SK-N-SH (cell line): Measurements from ENCODE around the gene CFAP299. TPM values are rescaled to one million over a fixed set of nuclear protein-coding genes. Genes with fewer than 3 reads are reported as not detected.

ENCODE experiments used
- CTCF ChIA-PET: fragments of 300-600, 350-600 bp; formaldehyde crosslinking; extraction: SDS; loops from one replicate; lab custom pipeline; 2021; lab: Yijun Ruan, JAX
- POLR2A ChIA-PET: fragments of 350-600 bp; sonication (Branson Sonifier 250); formaldehyde crosslinking; extraction: SDS; loops from one replicate; lab custom pipeline; 2020; ENCODE audit warnings: antibody characterized with exemption, inconsistent platforms; lab: Yijun Ruan, JAX
- DNase-seq: peaks from one replicate; pipeline ENCODE4 v3.0.0; 2012
- H2AFZ ChIP-seq: fragments of 200-600 bp; sonication (generic); 2 replicates; pipeline ENCODE4 v1.8.1; 2016; ENCODE audit warnings: antibody characterized with exemption, mild to moderate bottlenecking, low read depth
- H3F3A ChIP-seq: fragments of 200-600 bp; sonication (generic); replicated peaks from 2 replicates; pipeline ENCODE3; 2016; ENCODE audit warnings: antibody characterized with exemption, mild to moderate bottlenecking; ENCODE audit not compliant: insufficient read depth
- H3K27ac ChIP-seq, 2 experiments: fragments of 200-500 bp in 1 of 2; fragments of 200-600 bp in 1 of 2; sonication (Bioruptor generic) in 1 of 2; sonication (generic), shearing (Covaris generic) in 1 of 2; 2 replicates each; pipeline versions ENCODE4 v1.5.1 to v1.6.1; 2014 to 2016; ENCODE audit warnings: low read depth in 2 of 2, inconsistent platforms in 1 of 2, low read length in 1 of 2, mild to moderate bottlenecking in 1 of 2, mixed read lengths in 1 of 2
- H3K27me3 ChIP-seq: fragments of 200-600 bp; sonication (generic), shearing (Covaris generic); 2 replicates; pipeline ENCODE4 v1.6.1; 2016; ENCODE audit warnings: mixed run types; ENCODE audit not compliant: insufficient read depth
- H3K36me3 ChIP-seq, 2 experiments: fragments of 200-500 bp in 1 of 2; fragments of 200-600 bp in 1 of 2; sonication (Bioruptor generic) in 1 of 2; sonication (generic) in 1 of 2; replicated peaks in 1 of 2; 2 replicates each; pipeline versions ENCODE3 to v1.5.1; 2014 to 2016; ENCODE audit warnings: low read length in 1 of 2, mild to moderate bottlenecking in 1 of 2; ENCODE audit not compliant: insufficient read depth in 2 of 2, control insufficient read depth in 1 of 2
- H3K4me1 ChIP-seq, 2 experiments: fragments of 200-500 bp in 1 of 2; fragments of 200-600 bp in 1 of 2; sonication (Bioruptor generic) in 1 of 2; sonication (generic), shearing (Covaris generic) in 1 of 2; 2 replicates each; pipeline versions ENCODE4 v1.5.1 to v1.6.1; 2014 to 2016; ENCODE audit warnings: low read depth in 1 of 2, low read length in 1 of 2, mixed run types in 1 of 2; ENCODE audit not compliant: insufficient read depth in 2 of 2, control insufficient read depth in 1 of 2
- H3K4me2 ChIP-seq: fragments of 200-600 bp; sonication (generic), shearing (Covaris generic); 2 replicates; pipeline ENCODE4 v1.6.1; 2017; ENCODE audit warnings: mixed run types
- H3K4me3 ChIP-seq, 2 experiments: fragments of 200-500 bp in 1 of 2; fragments of 200-600 bp in 1 of 2; sonication (Bioruptor generic) in 1 of 2; sonication (generic), shearing (Covaris generic) in 1 of 2; 2 replicates each; pipeline versions ENCODE4 v1.5.1 to v1.8.1; 2014 to 2016; ENCODE audit warnings: low read depth in 2 of 2, inconsistent platforms in 1 of 2, low read length in 1 of 2, mild to moderate bottlenecking in 1 of 2, mixed read lengths in 1 of 2, moderate library complexity in 1 of 2
- H3K79me2 ChIP-seq: fragments of 200-600 bp; sonication (generic); 2 replicates; pipeline ENCODE4 v1.8.1; 2017; ENCODE audit warnings: mild to moderate bottlenecking; ENCODE audit not compliant: insufficient read depth
- H3K9ac ChIP-seq: fragments of 200-600 bp; sonication (generic); 2 replicates; pipeline ENCODE4 v1.6.1; 2017; ENCODE audit warnings: mixed run types
- H3K9me2 ChIP-seq: fragments of 200-600 bp; sonication (generic); 2 replicates; pipeline ENCODE4 v1.6.1; 2017; ENCODE audit warnings: mixed run types
- H3K9me3 ChIP-seq: fragments of 200-600 bp; sonication (generic); 2 replicates; pipeline ENCODE4 v1.6.1; 2017; ENCODE audit warnings: mixed run types, mild to moderate bottlenecking, moderate library complexity
- H4K20me1 ChIP-seq: fragments of 200-600 bp; sonication (generic); 2 replicates; pipeline ENCODE4 v1.6.1; 2017; ENCODE audit warnings: mild to moderate bottlenecking, mixed run types; ENCODE audit not compliant: insufficient read depth
- CHD2 ChIP-seq: fragments of 150-350 bp; IDR thresholded peaks from 2 replicates; pipeline ENCODE4 v1.6.1; 2018; ENCODE audit warnings: low read length; ENCODE audit not compliant: partially characterized antibody
- ELF1 ChIP-seq: IDR thresholded peaks from 2 replicates; pipeline ENCODE4 v1.4.0; 2012
- FOXJ3 ChIP-seq: sonication (generic); formaldehyde crosslinking; IDR thresholded peaks from 2 replicates; pipeline ENCODE4 v1.5.1; 2020; ENCODE audit warnings: mild to moderate bottlenecking, missing genetic modification reagents
- FOXM1 ChIP-seq: IDR thresholded peaks from 2 replicates; pipeline ENCODE4 v1.4.0; 2012; ENCODE audit warnings: low read depth, mild to moderate bottlenecking
- GATA2 ChIP-seq: sonication (generic); formaldehyde crosslinking; IDR thresholded peaks from 2 replicates; pipeline ENCODE4 v1.5.0; 2020; ENCODE audit warnings: mild to moderate bottlenecking, missing genetic modification reagents
- JUND ChIP-seq: IDR thresholded peaks from 2 replicates; pipeline ENCODE4 v1.4.0; 2012
- MEF2A ChIP-seq: IDR thresholded peaks from 2 replicates; pipeline ENCODE4 v1.4.0; 2012; ENCODE audit warnings: low read depth, borderline replicate concordance
- MXI1 ChIP-seq: IDR thresholded peaks from 2 replicates; pipeline ENCODE4 v1.6.1; 2012; ENCODE audit warnings: mild to moderate bottlenecking, low read depth, low read length, improper control_type of control experiment
- RAD21 ChIP-seq: IDR thresholded peaks from 2 replicates; pipeline ENCODE4 v1.6.1; 2012; ENCODE audit warnings: mild to moderate bottlenecking, low read length
- RCOR1 ChIP-seq: fragments of 150-350 bp; IDR thresholded peaks from 2 replicates; pipeline ENCODE4 v1.6.1; 2017; ENCODE audit warnings: antibody characterized with exemption, low read length
- SIN3A ChIP-seq: IDR thresholded peaks from 2 replicates; pipeline ENCODE4 v1.6.1; 2012; ENCODE audit warnings: low read depth, mild to moderate bottlenecking, low read length, moderate library complexity, borderline replicate concordance
- TAF1 ChIP-seq: IDR thresholded peaks from 2 replicates; pipeline ENCODE4 v1.6.1; 2012; ENCODE audit warnings: low read depth, mild to moderate bottlenecking, low read length, moderate library complexity, borderline replicate concordance
- TCF12 ChIP-seq: IDR thresholded peaks from 2 replicates; pipeline ENCODE4 v1.4.0; 2012
- YY1 ChIP-seq: IDR thresholded peaks from 2 replicates; pipeline ENCODE4 v1.4.0; 2012; ENCODE audit warnings: low read depth, mild to moderate bottlenecking
- WGBS: methylation state at CpG from one replicate; pipeline ENCODE4 v1.1.6; 2017; ENCODE audit warnings: low lambda C conversion rate; 5-methylcytosine and 5-hydroxymethylcytosine counted together
- polyA plus RNA-seq, 3 experiments: library from polyadenylated mRNA; depleted of rRNA; stranded (reverse); fragments of >200 nt; gene quantifications; 2 replicates each; pipeline ENCODE4 v1.2.3, GENCODE V29; 2012
- TF ChIP-seq, protein P1 (sequence below): fragments of 200-600 bp; sonication (generic); IDR thresholded peaks from 2 replicates; pipeline ENCODE4 v1.6.1; 2017; ENCODE audit warnings: antibody characterized with exemption, mild to moderate bottlenecking, moderate library complexity

CFAP299 gene
- polyA plus RNA-seq, 1 of the 3 experiments (the other 2 are of a cell fraction): 1.2 TPM

- Histone ChIP-seq H3K9ac (no peak overlapping the region), H3K27me3 (no peaks in the 10 kb centered on the region), H3K4me3 (no peak overlapping the region), H3K9me2 (no peaks in the 10 kb centered on the region), H3K4me2 (no peak overlapping the region), H3K27ac (no peak overlapping the region), H4K20me1 (no peaks in the 10 kb centered on the region), H3K79me2 (no peaks in the 10 kb centered on the region), H3K4me1 (no peaks in the 10 kb centered on the region), H3K36me3 (no peaks in the 10 kb centered on the region), H2AFZ (no peak overlapping the region), H3F3A (no peaks in the 10 kb centered on the region), H3K9me3 (no peaks in the 10 kb centered on the region)
- no peak for DNase-seq
- 69% methylated on average over 2 of the region's 2 CpGs for WGBS
- CTCF ChIA-PET: interaction anchor here (0.8 to 1.3 kb wide), 2 partner anchors 11 to 13 kb away, joined by 3 read pairs; no protein-coding TSS in a partner anchor
- POLR2A ChIA-PET: no interaction called here
- no peak for TF ChIP-seq RAD21
- TF ChIP-seq TCF12: no peak
- no peak for TF ChIP-seq MEF2A
- TF ChIP-seq RCOR1: no peak
- TF ChIP-seq TAF1: no peak
- TF ChIP-seq SIN3A: no peak
- no peak for TF ChIP-seq YY1
- TF ChIP-seq CHD2: no peak
- TF ChIP-seq GATA2 (CRISPR knock-in tag): no peak
- no peak for TF ChIP-seq FOXM1
Measured at GRCh38 chr4:80615099-80615498, 279.6 kb downstream of the CFAP299 start.

DNA sequence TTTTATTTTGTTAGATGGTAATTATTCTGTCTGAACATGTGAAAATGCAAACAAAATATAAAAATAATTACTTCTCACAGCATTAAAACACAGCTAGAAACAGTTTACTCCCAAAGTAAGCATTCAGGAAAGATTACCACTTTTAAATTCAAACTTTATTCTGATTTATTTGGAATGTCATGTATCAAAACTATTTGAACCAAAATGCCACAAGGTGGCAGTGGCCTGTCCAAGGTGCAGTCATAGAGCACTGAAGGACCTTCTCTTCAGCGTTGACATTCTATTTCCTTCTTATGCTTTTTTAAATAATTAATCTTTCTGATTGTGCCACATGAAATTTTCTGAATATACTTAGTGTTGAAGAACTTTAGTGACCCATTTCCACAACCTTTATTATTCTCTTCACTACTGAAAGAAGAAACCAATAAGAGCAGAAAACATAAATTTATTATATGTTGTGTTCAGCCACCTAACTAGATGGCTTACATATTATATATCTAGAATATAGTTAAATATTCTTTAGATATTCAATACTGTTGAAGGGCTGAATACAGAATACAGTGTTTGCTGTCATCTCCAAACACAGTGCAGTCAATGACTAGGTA is 283.6 kb downstream of the CFAP299 start:
- DNase-seq: no peak
- Histone ChIP-seq H3K36me3 (no peaks in the 10 kb centered on the region), H3F3A (no peaks in the 10 kb centered on the region), H3K9ac (no peak overlapping the region), H3K9me3 (no peaks in the 10 kb centered on the region), H3K4me1 (no peaks in the 10 kb centered on the region), H3K4me2 (no peak overlapping the region), H3K9me2 (no peaks in the 10 kb centered on the region), H3K27me3 (no peaks in the 10 kb centered on the region), H3K79me2 (no peaks in the 10 kb centered on the region), H2AFZ (no peak overlapping the region)
- WGBS: 9% methylated on average over 1 of the region's 1 CpG
- ChIA-PET POLR2A (no interaction called here), CTCF (interaction anchor here (1.3 kb wide), 1 partner anchor 421 kb away, joined by 3 read pairs; no protein-coding TSS in a partner anchor)
- TF ChIP-seq FOXJ3 (CRISPR knock-in tag): no peak
- TF ChIP-seq TAF1: no peak
- peak; percentile 31; the same call in 1 of the 2 replicates for TF ChIP-seq RAD21
- TF ChIP-seq ELF1: no peak
- no peak for TF ChIP-seq JUND
- TF ChIP-seq, protein P1, sequence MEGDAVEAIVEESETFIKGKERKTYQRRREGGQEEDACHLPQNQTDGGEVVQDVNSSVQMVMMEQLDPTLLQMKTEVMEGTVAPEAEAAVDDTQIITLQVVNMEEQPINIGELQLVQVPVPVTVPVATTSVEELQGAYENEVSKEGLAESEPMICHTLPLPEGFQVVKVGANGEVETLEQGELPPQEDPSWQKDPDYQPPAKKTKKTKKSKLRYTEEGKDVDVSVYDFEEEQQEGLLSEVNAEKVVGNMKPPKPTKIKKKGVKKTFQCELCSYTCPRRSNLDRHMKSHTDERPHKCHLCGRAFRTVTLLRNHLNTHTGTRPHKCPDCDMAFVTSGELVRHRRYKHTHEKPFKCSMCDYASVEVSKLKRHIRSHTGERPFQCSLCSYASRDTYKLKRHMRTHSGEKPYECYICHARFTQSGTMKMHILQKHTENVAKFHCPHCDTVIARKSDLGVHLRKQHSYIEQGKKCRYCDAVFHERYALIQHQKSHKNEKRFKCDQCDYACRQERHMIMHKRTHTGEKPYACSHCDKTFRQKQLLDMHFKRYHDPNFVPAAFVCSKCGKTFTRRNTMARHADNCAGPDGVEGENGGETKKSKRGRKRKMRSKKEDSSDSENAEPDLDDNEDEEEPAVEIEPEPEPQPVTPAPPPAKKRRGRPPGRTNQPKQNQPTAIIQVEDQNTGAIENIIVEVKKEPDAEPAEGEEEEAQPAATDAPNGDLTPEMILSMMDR: peak; percentile 53
- no peak for TF ChIP-seq MXI1
- TF ChIP-seq, all 33 proteins: peak for 2
- no peaks in the 10 kb centered on the region for H4K20me1 ChIP-seq
- H3K27ac ChIP-seq: no peak overlapping the region
- no peak overlapping the region for H3K4me3 ChIP-seq
